HG02938 (cell line): ENCODE measurements around the gene MEF2D.

ENCODE experiments used
- ATAC-seq: cut with Tn5 transposase; IDR thresholded peaks from one replicate; pipeline ENCODE4 v1.9.1; 2021; ENCODE audit warnings: mild to moderate bottlenecking, moderate library complexity; ENCODE audit not compliant: unreplicated experiment

MEF2D gene

DNA sequence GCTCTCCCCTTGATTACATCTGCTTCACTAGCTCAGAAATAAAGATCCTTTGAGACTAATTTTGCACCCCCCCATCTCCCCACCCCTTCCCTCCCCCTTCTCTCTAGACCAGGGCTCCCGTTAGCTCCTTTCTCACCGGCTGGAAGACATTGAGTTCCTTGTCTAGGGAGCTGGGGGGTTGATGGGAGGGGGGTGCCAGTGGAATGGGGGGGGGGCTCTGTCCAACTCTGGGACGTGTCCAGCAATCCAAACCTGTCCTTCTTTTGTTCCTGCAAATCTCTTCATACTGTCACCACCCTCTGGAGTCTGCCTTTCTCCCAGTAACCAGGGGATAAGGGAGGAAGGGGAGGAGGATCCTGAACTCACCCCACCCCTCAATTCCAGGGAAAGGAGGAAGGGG lies 69.7 kb downstream of the MEF2D start:
- no peak for ATAC-seq

DNA sequence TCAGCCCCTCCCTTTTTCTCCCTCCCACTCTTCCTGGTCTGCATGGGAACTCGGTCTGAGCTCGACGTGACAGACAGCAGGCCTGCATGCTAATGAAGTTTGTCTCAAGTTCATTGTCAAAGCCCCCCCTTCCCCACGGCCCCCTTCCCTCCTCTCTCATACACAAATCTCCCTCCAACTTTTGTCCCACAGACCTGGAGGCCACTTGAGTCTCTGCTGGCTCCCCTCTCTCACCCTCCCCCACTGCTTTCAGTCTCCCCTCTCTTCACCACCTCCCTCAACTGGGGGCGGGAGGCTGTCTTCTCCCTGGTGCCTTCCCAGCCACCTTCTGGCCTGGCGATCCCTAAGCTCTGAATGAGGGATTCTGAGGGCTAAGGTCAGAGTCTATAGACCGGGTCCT lies 70.3 kb downstream of the MEF2D start:
- ATAC-seq, result no peak

DNA sequence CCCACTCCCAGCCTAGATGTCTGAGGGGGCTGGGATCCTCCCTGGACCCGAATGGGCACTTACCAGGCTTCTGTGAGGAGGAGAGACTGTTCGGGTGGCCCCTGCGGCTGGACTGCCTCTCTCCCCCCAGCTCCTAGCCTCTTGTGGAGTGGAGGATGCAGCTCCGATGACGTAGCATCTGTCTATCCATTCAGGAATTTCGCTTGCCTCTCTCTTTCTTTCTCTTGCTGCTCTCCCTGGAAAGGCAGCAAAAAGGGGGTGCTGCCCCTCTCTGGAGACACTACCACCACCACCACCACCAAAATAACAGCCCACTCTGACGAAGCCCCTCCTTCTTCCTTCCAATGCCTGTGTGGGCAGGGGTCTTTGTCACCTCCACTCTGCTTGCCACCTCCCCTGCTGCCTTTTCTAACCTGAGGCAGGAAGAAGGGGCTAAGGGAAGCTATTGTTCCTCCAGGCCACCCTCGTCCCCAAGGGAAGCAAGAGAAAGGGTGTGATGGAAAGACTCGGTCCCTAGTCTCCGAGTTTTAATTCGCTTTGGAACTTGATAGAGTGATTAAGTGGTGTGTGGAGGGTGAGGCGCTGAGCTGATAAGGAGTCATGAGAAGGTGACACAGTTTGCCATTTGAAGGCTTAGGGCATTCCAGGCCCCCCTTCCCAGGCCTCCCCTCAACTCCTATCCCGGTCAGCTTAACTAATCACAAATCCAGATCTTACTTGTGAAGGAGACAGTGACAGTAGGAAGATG lies 71.1 kb downstream of the MEF2D start:
- no peak for ATAC-seq

DNA sequence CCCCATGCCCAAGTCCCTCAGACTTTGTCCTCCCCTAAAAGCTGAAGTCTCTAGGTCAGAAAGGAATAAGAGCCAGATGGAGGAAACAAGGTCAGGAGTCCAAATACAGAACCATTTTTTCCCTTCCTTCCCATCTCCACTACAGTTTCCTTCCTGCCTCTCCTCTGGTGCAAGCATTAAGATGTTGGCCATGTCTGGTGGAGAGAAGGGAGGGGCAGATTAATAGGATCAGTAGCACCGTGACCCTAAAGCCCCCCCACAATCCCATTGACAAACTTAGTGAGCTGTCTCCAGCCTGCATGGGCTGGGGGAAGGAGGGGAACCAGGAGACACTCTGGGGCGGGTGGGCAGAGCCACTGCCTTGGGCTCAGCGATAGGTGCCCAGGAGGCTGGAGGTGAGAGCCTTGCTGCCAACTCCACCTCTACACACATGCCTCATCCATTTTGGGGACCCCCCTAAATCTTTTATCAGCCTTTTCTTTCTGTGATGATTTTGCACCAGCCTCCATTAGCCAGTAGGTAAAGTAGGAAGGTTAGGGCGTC lies 71.8 kb downstream of the MEF2D start:
- no peak for ATAC-seq

DNA sequence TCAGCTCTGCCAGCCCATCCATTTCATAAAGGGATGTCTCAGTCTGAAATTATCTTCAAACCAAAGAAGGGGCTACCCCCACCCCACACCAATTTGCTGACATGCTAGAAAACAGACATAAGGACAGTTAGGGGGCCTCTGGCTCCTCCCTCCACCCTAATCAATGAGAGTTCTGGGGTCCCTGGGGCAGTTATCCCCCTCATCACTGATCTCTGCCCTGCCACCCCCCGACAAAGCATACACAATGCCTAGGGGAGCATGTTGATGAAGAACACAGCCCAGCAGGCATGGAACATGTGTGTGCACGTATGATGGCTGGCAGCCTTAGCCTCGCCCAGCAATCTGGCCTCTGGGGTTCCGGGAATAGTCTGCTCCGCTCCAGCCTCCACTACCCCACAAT lies 72.6 kb downstream of the MEF2D start:
- ATAC-seq, result no peak

DNA sequence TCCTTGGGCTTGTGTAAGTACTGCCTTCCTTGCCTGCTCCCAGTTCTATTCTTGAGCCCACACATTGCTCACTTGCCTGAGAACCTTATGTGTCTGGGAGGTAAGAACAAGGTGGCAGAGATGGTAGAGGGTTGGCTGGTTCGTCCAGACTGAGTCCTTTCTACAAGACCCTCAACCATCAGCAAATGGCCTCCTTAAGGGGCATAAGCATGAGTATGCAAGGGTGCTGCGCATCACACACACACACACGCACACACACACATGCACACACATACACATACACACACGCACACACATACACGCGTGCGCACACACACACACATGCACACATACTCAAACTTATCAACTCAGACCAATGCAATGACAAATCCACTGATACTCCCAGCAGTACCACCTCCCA lies 74.6 kb downstream of the MEF2D start:
- no peak for ATAC-seq

DNA sequence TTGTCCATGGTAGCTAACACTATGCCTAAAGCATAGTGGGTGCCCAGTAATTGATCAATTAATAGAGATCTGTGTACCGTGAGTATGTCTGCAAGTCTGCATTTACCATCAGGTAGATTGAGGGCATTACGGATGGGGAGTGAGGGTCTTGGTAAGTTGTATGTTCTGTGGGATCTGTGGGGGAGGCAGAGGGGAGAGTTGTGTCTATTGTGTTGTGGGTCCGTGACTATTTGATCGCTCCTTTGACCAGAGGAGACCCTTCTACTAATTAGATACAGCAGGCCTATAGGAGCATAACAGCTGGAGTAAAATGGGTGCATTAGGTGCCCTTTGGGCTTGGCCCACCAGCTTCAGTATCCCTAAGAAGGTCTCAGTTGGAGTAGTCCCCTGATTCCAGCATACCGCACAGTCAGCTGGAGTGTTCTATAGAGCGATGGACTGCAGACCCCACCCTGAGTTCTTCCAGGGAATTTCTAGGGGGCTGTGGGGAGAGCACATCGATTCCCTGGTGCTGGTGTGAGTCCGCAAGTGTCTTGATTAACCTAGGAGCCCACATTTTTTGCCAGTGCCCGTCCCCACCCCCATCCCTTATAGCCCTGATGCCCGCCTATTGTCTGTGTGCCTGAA lies 75.7 kb downstream of the MEF2D start:
- no peak for ATAC-seq

DNA sequence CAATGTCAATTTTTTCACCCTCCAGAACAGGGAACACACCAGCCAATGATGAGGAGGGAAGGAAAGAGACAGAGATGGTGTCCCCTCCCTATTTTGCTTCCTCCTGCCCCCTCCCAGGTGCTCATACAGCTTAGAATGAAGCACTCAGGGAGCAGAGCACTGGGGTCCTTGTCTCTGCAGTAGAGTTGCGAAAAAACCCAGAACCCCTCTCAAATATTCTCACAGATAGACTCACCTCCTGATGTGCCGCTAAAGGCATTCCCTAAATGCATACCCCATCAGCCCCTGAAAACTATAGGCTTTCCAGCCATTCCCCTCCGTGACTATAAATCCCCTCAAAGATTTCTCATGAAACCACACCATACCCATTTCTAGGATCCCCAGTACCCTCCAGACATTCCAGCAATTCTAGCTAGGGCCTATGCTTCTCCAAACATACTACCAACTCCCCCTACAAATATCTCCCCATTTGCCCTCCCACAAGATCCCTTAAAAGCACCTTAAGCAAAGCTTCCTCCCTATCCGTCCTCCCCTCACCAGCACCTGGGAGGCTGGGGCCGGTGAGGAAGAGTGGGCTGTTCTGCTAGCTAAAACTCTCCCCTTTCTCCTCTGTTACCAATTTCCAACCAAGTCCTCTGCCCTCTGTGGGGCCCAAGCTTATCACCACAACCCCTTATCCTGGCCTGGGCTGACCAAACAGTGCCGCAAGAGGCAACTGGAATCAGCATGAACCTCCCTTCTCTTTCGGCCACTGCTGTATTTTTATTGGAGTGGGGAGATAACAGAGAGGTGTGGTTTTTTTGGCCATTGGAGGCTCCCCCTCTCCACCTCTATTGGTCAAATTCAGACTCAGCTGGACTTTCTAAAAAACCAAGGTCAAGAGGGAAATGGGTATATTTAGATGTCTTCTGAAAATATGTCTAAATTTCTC lies 76.9 kb downstream of the MEF2D start:
- no peak for ATAC-seq

DNA sequence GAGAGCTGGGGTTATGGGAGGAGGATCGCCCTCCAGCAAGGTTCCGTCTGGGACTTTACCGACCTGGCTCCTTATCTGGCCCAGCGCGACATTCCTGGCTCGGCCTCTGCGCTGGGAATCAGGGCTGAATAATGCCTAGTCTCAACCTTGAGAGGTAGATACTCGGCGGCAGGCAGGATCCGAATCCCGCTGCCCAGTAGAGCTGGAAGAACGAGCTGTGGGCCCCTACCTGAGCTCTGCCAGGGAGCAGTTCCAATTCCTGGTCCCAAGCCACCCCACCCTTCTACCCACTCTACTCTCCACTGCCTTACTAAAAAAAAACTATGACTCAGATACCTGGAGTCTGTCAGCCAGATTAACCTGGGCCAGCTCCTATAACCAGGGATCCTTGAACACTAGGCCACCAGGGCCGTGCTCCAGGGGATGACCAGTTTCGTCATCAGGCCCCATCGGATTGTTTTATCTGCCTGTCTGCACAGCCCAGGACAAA lies 77.9 kb downstream of the MEF2D start:
- no peak for ATAC-seq

DNA sequence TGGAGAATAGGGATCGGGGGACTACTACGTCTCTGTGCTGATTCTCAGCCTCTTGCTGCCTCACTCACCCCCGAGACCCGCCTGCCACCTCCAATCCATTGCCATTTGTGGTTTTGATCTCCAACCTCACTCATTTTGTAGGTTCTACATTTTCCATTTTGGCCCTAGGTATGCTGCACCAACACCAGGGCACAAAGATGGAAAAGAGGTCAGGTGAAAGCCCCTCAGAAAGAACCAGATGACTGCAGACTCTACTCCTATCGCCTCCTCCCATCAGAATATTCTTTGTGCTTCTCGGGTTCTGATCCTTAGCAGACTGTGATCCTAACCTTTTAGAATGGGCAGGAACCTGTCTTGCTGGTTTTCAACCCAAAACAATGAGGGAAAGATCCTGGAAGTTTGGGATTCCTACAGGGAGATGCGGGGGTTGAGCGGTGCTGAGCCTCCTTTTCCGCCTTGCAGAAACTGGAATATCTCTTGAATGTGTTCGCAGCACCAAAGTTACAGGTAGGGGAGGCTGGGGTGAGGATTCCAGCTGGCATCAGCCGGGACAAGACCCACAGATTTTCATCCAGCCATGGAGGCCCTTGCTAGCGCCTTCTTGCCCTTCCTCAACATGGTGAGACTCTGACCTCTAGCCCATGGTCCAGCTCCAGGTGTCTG lies 78.5 kb downstream of the MEF2D start:
- ATAC-seq, result no peak

DNA sequence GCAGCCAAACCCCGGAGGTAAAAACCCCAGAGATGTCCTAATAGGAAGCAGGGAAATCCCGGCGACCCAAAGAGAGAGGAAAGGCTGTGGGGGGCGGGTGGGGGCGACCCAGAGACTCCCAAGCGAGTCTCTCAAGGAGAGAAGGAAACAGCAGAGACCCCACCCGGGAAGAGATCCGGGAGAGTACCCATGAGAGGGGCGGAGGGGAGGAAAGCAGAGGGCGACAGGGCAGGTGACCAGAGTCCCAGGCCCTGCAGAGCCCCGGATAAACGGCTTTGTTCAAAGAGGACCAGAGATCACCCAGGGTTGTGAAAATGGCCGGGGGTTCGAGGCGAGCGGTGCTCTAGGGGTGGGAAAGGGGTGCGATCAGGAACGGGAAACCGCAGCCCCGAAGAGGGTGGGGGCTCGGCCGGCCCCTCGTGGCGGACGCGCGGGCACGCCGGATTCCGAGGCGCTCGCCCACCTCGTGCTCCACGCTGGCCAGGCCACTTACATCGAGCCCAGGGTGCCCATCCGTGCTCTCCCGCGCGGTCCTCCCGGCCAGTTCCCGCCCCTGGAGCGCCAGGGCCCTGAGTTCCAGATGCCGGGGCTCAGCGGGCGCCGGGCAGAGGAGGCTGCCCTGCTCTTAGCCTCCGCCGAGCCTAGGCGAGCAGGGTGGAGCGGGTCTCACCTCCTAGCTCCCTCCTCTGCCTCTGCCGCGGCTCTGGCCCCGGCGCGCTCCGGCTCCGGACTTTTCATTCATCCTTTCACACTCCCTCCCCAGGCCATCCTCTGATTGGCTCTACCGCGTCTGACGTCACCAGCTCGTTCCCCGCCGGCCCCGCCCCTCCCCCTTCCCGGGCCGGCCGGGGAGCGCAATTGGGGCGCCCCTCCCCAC lies 79.3 kb downstream of the MEF2D start:
- ATAC-seq, result peak; percentile 72

DNA sequence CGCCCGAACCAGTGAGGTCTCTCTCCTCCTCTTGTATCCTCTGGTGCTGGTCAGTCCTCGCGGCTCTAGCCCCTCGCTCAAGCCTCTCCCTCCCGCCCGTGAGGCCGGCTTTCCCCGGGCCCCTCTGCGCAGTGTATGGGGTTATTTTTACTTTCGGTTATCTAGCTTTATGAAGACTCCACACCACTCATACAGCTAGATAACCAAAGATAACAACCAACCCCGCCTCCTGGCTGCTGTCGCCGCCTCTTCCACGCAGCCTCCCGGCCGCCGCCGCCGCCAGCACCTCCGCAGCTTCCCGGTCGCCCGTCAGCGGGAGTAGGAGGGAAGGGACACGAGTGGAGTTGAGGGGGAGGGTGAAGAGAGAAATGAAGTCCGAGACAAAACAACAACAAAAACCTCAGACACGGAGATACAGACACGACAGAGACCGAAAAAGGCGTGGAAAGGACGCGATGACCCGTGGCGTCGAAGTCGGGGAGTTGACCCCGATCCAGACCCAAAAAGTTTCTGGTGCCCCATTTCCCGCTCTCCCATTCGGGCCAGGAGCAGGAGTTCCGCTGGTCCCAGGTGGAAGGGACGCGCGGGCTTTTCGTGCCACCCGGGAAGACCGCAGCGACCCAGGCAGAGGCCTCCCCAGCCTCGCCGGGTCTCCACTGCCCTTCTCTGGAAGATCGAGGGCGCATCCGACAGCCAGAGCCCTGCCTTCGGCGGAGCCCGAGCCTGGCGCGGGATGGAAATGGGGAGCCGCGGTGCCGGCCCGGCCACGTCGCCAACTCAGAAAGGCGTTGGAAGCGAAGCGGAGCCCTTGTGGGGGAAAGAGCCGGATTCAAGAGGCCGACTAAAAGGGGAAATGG lies 80.1 kb downstream of the MEF2D start:
- ATAC-seq, result no peak

DNA sequence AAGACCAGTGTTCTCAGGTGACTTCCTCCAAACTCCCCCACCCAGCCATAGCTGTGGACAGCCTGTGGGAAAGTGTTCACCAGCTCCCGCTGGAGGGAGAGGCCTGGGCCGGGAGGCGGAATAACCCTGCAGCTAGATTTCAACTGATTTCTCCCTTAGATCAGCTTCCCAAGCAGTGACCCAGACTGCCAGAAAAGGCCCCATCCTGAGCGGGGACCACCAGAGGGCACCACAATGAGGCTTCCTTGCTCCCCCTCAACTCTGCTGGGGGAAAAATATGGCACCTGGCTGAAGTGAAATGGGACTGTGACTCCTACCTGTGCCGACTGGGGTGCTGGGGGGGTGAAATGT lies 80.7 kb downstream of the MEF2D start:
- no peak for ATAC-seq

DNA sequence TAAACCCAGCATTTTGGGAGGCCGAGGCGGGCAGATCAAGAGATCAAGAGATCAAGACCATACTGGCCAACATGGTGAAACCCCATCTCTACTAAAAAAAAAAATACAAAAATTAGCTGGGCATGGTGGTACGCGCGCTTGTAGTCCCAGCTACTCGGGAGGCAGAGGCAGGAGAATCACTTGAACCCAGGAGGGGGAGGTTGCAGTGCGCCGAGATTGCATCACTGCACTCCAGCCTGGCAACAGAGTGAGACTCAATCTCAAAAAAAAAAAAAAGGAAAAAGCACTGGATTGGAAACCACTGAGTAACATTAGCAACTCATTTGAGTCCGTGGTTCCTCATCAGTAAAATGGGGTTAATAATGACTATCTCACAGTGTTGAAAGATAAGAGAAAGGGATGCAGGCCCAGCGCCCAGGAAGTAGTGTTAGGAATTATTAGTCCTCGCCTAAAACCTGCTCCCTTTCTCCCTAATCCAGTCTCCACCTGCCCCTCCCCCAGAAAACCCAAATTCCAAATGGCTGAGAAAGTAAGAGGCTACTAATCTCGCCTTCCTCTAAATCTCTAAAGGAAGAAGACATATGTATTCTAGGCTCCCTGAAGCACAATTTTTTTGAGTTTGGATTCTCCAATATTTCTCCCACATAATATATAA lies 82.0 kb downstream of the MEF2D start:
- no peak for ATAC-seq

DNA sequence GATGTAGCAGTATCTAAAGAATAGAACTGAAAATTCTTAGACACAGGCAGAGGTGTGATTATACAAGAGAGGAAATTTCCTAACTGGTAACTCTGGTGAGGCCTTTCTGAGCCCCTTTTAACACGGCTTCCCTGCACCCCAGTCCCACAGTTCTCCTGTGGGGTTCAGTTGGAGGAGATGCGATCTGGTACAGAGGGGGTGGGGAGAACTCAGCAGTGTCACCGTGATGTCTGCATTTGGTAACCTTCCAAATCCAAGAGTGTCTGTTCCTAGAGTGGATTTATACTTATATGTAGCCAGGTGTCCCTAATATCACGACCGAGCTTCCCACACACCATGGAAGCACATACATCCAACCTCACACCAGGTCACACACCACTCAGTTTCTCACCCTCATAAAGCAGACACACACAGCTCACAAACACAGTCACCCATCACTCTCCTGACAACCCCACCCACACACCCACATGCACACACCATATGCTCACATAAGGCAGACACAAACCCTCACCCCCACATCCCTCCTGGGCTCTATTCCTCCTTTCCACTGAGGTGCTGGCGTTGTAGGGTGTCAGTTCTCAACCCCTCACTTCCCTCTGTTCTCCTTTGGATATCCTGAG lies 83.1 kb downstream of the MEF2D start:
- no peak for ATAC-seq

DNA sequence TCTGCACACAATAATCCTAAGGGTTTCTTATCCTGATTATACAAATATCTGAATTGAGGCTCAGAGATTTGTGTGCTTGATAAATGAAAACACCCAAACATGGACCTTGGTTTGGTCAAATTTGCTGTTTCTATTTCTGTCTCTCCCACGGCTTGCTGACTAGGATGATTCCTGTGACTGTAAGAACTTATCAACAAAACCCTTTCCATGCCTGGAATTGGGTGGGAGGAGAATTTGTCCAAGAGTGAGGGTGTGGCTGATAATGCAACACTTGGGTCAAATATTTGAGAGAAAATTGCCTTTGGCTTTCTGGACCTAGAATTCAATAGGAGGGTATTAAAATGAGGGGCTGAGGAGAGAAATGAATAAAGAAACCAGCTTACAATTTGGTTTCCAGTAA lies 83.6 kb downstream of the MEF2D start:
- no peak for ATAC-seq

DNA sequence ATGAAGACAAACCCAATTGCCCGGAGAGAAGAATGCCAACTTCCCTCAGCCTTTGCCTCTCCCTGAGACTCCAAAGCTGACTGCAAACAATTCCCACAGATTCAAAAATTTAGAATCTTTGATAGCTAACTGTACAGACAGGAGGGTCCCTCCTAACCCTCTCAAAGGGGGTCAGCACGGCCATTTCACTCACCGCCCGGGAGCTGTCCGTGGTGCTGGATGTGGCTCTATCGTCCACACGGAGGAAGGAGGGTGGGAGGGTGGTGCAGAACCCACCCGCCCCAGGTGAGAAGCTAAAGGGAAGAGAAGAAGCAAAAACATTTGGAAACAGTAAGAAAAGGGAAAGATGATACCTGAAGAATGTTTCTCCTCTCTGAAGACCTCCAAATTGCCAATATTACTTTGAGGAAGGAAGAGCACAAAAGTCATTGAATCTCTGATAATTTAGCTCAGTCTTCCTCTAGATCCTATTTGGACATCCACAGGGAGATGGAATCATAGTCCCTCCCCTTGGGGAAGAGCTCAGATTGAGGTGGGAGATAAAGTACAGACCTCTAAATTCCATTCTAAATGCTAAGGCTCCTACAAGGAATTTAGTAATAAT lies 86.0 kb downstream of the MEF2D start:
- no peak for ATAC-seq
